Breast epithelium (tissue), 4 donors: ENCODE measurements around the gene PTBP1. TPM values are rescaled to one million over a fixed set of nuclear protein-coding genes. Genes with fewer than 3 reads are reported as not detected.

Source experiments
- DNase-seq, 2 donors: peaks; one replicate each; pipeline ENCODE4 v3.0.0-alpha.2; 2019; ENCODE audit warnings: low spot score in 2 of 2
- H3K27ac ChIP-seq, 2 donors: fragments of 200-600 bp; sonication (generic) in 1 of 2; one replicate each; pipeline ENCODE4 v1.5.1; 2016 to 2019; ENCODE audit warnings: mild to moderate bottlenecking in 1 of 2
- H3K27me3 ChIP-seq, 2 donors: fragments of 200-600 bp; sonication (generic) in 1 of 2; one replicate each; pipeline versions ENCODE4 v1.5.1 to v1.6.0; 2017 to 2019; ENCODE audit warnings: control low read depth in 1 of 2, mild to moderate bottlenecking in 1 of 2
- H3K36me3 ChIP-seq: fragments of 200-600 bp; one replicate; pipeline ENCODE4 v1.5.1; 2019
- H3K4me1 ChIP-seq, 2 donors: fragments of 200-600 bp; sonication (generic); one replicate each; pipeline ENCODE4 v1.5.1; 2016 to 2019; ENCODE audit warnings: control low read depth in 1 of 2
- H3K4me3 ChIP-seq, 3 donors: fragments of 200-600 bp; sonication (generic); 1 replicate in 2 of 3; 2 replicates in 1 of 3; pipeline ENCODE4 v1.5.1; 2016 to 2019; ENCODE audit warnings: mild to moderate bottlenecking in 3 of 3, moderate library complexity in 2 of 3
- H3K9me3 ChIP-seq, 2 donors: fragments of 200-600 bp; sonication (generic) in 1 of 2; one replicate each; pipeline ENCODE4 v1.5.1; 2016 to 2019; ENCODE audit warnings: control low read depth in 1 of 2
- POLR2A ChIP-seq: fragments of 450-650 bp; IDR thresholded peaks from one replicate; pipeline ENCODE4 v1.6.1; 2016; ENCODE audit warnings: antibody characterized with exemption, mild to moderate bottlenecking, moderate library complexity
- POLR2AphosphoS5 ChIP-seq, 3 donors: sonication (generic); formaldehyde crosslinking; IDR thresholded peaks; one replicate each; pipeline ENCODE4 v1.6.1; 2017; ENCODE audit warnings: antibody characterized with exemption in 3 of 3
- intact Hi-C: fragments of 100-400 bp; cut with DNase I; formaldehyde crosslinking; loops from one replicate; pipeline ENCODE4 v1.15.1; 2023; ENCODE audit warnings: low total_unique reads
- total RNA-seq, 3 donors: library from RNA; depleted of rRNA; stranded (reverse); fragments of >200 nt; gene quantifications; one replicate each; pipeline ENCODE4 v1.1.0, GENCODE V29; 2016
- TF ChIP-seq, protein P1 (sequence below), 3 donors: fragments of 450-650 bp; IDR thresholded peaks; one replicate each; pipeline ENCODE4 v1.5.1; 2016 to 2017; ENCODE audit warnings: antibody characterized with exemption in 3 of 3, mild to moderate bottlenecking in 3 of 3, moderate library complexity in 3 of 3

The PTBP1 gene
- total RNA-seq, 3 donors from 2014 or later: 92.0 to 147 (median 131) TPM

DNA sequence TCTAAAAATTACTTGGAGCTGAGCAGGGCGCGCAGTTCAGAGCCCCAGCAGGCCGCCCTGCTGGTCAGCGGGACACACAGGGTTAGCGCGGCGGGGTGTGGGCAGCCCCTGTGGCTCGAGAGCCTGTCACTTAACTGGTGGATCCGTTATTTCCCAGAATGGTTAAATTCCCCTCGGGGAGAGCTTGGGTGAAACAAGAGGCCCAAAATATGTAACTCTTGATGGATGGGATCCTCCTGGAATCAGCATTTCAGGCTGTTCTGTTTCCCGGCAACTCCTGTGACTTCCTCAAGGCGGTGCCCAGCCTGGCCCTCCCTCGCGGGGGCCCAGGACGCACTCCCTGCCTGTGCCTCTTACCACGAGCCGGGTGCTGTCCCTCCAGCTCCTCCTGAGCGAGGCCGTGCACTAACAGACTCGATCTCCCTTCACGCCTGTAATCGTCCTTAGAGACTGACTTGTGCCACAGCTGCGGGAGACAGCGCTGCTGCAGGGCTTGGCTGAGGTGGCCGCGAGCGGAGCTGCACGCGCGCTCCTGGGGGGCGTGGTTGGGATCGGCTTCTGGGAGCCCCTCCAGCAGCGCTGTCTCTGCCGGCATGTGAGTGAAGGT lies 9.7 kb downstream of the PTBP1 start:
- H3K4me3 ChIP-seq: no peak overlapping the region
- TF ChIP-seq, protein P1, sequence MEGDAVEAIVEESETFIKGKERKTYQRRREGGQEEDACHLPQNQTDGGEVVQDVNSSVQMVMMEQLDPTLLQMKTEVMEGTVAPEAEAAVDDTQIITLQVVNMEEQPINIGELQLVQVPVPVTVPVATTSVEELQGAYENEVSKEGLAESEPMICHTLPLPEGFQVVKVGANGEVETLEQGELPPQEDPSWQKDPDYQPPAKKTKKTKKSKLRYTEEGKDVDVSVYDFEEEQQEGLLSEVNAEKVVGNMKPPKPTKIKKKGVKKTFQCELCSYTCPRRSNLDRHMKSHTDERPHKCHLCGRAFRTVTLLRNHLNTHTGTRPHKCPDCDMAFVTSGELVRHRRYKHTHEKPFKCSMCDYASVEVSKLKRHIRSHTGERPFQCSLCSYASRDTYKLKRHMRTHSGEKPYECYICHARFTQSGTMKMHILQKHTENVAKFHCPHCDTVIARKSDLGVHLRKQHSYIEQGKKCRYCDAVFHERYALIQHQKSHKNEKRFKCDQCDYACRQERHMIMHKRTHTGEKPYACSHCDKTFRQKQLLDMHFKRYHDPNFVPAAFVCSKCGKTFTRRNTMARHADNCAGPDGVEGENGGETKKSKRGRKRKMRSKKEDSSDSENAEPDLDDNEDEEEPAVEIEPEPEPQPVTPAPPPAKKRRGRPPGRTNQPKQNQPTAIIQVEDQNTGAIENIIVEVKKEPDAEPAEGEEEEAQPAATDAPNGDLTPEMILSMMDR (IDR thresholded peaks at IDR 0.05): no peak
- TF ChIP-seq POLR2AphosphoS5 (IDR thresholded peaks at IDR 0.05): peak in 1 of 3 donors; percentile 9
- H3K9me3 ChIP-seq: no peaks in the 10 kb centered on the region
- no peaks in the 10 kb centered on the region for H3K27me3 ChIP-seq
- no peak overlapping the region for H3K27ac ChIP-seq
- intact Hi-C loops: no loop called here
- peaks cover 7 to 16% of the 10 kb centered on the region in 2 donors for H3K4me1 ChIP-seq
- H3K36me3 ChIP-seq: peaks cover 31% of the 10 kb centered on the region
- DNase-seq: no peak

DNA sequence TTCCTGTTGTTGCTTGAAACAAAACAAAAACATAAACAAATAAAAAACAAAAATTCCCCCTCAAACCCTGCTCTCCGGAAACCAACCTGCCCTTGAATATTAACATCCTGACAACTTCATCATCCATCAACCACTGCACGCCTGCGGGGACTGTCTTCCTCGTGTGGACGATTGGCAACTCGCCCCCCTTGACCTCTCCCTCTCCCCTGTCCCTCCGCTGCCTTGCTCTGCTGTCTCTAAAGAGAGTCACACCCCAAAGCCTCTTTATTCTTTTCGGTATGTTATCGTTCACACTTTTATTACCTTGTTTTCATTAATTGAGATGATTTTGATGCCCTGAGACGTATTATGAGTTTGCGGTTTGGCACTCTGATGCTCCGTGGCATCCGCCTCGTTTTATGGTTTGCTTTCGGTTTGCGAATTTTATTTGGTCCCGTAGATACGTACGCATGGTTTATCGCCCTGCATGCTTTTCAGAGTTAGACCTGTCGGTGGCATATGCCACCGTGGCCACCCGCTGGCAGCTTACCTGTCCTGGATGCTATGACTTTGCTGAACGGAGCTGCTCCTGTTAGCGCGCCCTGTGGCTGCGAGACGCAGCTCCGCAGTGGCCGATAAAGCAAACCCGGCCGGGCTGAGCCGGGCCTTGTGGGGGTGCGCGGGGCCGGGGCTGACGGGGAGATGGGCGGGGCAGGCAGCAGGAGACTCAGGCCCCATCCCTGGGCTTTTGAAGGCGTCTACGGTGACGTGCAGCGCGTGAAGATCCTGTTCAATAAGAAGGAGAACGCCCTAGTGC lies 10.6 kb downstream of the PTBP1 start:
- Histone ChIP-seq H3K9me3 (no peaks in the 10 kb centered on the region), H3K27ac (peak overlapping the region in 1 of 2 donors; percentile 3), H3K36me3 (peaks cover 31% of the 10 kb centered on the region), H3K4me1 (peaks cover 5 to 8% of the 10 kb centered on the region in 2 donors), H3K4me3 (no peak overlapping the region), H3K27me3 (no peaks in the 10 kb centered on the region)
- DNase-seq: no peak
- intact Hi-C loops: no loop called here
- no peak for TF ChIP-seq POLR2A
- no peak for TF ChIP-seq POLR2AphosphoS5 (IDR thresholded peaks at IDR 0.05)
- TF ChIP-seq, protein P1 (IDR thresholded peaks at IDR 0.05): no peak

DNA sequence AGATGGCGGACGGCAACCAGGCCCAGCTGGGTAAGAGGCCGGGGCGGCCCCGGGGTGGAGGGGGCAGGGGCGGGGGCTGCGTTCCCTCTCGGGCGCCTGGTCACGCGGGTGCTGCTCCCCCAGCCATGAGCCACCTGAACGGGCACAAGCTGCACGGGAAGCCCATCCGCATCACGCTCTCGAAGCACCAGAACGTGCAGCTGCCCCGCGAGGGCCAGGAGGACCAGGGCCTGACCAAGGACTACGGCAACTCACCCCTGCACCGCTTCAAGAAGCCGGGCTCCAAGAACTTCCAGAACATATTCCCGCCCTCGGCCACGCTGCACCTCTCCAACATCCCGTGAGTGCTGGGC lies 11.1 kb downstream of the PTBP1 start:
- peaks cover 31% of the 10 kb centered on the region for H3K36me3 ChIP-seq
- TF ChIP-seq POLR2AphosphoS5 (IDR thresholded peaks at IDR 0.05) (no peak), POLR2A (no peak)
- TF ChIP-seq, protein P1 (IDR thresholded peaks at IDR 0.05): no peak
- DNase-seq: no peak
- intact Hi-C loops: no loop called here
- H3K27ac ChIP-seq: no peak overlapping the region
- H3K4me1 ChIP-seq: peaks cover 0 to 2% of the 10 kb centered on the region in 2 donors
- no peaks in the 10 kb centered on the region for H3K9me3 ChIP-seq
- no peaks in the 10 kb centered on the region for H3K27me3 ChIP-seq
- H3K4me3 ChIP-seq: no peak overlapping the region

DNA sequence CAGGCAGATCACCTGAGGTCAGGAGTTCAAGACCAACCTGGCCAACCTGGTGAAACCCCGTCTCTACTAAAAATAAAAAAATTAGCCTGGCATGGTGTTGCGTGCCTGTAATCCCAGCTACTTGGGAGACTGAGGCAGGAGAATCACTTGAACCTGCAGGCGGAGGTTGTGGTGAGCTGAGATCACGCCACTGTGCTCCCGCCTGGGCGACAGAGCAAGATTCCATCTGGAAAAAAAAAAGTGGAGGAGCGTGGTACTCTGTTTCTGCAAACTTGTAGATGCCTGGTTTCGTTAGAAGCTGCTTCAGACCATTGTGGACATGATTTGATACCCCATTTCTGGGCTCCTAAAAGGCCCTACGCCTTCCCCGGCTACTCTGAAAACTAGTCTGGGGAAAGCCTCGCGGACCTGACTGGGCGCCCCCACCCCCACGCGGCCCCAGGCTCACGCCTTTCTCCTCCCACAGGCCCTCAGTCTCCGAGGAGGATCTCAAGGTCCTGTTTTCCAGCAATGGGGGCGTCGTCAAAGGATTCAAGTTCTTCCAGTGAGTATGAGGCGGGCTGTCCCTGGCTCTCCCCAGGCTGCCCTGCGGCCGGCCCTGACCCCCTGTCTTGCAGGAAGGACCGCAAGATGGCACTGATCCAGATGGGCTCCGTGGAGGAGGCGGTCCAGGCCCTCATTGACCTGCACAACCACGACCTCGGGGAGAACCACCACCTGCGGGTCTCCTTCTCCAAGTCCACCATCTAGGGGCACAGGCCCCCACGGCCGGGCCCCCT lies 13.0 kb downstream of the PTBP1 start:
- TF ChIP-seq, protein P1 (IDR thresholded peaks at IDR 0.05): no peak
- TF ChIP-seq POLR2AphosphoS5 (IDR thresholded peaks at IDR 0.05): no peak
- no peak for TF ChIP-seq POLR2A
- intact Hi-C loops: no loop called here
- Histone ChIP-seq H3K9me3 (no peaks in the 10 kb centered on the region), H3K27me3 (no peaks in the 10 kb centered on the region), H3K4me3 (no peak overlapping the region), H3K27ac (no peak overlapping the region), H3K4me1 (no peaks in the 10 kb centered on the region), H3K36me3 (peaks cover 22% of the 10 kb centered on the region)
- DNase-seq: no peak
